Right kidney (tissue), 1 donor: ENCODE data around the gene KIAA1958.

Experiments used
- DNase-seq: peaks from one replicate; pipeline ENCODE4 v3.0.0-alpha.2; 2016

KIAA1958 gene

GRCh38 chr9:112605518-112605917 lies 118.9 kb downstream of the KIAA1958 start:
- DNase-seq: no peak

GRCh38 chr9:112605963-112606699 lies 119.5 kb downstream of the KIAA1958 start:
- DNase-seq: no peak

GRCh38 chr9:112608851-112609250 lies 122.2 kb downstream of the KIAA1958 start:
- no peak for DNase-seq

- no peak for DNase-seq
Measured at GRCh38 chr9:112615584-112616266, 129.1 kb downstream of the KIAA1958 start.

GRCh38 chr9:112617371-112617770 lies 130.7 kb downstream of the KIAA1958 start:
- no peak for DNase-seq

- DNase-seq: no peak
Measured at GRCh38 chr9:112618385-112619009, 131.9 kb downstream of the KIAA1958 start.

- DNase-seq: no peak
Measured at GRCh38 chr9:112620388-112620787, 133.8 kb downstream of the KIAA1958 start.

- no peak for DNase-seq
Measured at GRCh38 chr9:112621018-112621655, 134.5 kb downstream of the KIAA1958 start.

GRCh38 chr9:112623198-112623597 lies 136.6 kb downstream of the KIAA1958 start:
- no peak for DNase-seq

GRCh38 chr9:112624711-112625707 lies 138.4 kb downstream of the KIAA1958 start:
- no peak for DNase-seq

GRCh38 chr9:112629671-112630485 lies 143.3 kb downstream of the KIAA1958 start:
- DNase-seq: no peak

GRCh38 chr9:112631313-112632070 lies 144.9 kb downstream of the KIAA1958 start:
- no peak for DNase-seq

GRCh38 chr9:112640311-112640710 lies 153.7 kb downstream of the KIAA1958 start:
- DNase-seq: no peak

GRCh38 chr9:112642126-112642525 lies 155.5 kb downstream of the KIAA1958 start:
- DNase-seq: no peak

GRCh38 chr9:112647596-112647995 lies 161.0 kb downstream of the KIAA1958 start:
- DNase-seq: no peak

GRCh38 chr9:112648624-112649023 lies 162.0 kb downstream of the KIAA1958 start:
- DNase-seq: no peak

- no peak for DNase-seq
Measured at GRCh38 chr9:112654282-112654681, 167.7 kb downstream of the KIAA1958 start.

GRCh38 chr9:112655668-112656067 lies 169.0 kb downstream of the KIAA1958 start:
- no peak for DNase-seq

- DNase-seq: no peak
Measured at GRCh38 chr9:112659906-112660305, 173.3 kb downstream of the KIAA1958 start.

- DNase-seq: no peak
Measured at GRCh38 chr9:112663681-112664080, 177.1 kb downstream of the KIAA1958 start.
